Suppressor macrophage treated with lipopolysaccharide for 1 hour (primary cell): Measurements from ENCODE around the gene DYSF.
"Not testable (repeated sequence)": the region's sequence is repeated elsewhere in the genome, so short reads cannot be mapped to it uniquely, and the experiment has no call there.

Experiments used
- DNase-seq, 3 donors: peaks; one replicate each; pipeline ENCODE4 v3.0.0-alpha.2; 2020 to 2022

DYSF gene

GRCh38 chr2:71618327-71619113, 165.2 kb downstream of the DYSF start:
- DNase-seq, result no peak

DNA sequence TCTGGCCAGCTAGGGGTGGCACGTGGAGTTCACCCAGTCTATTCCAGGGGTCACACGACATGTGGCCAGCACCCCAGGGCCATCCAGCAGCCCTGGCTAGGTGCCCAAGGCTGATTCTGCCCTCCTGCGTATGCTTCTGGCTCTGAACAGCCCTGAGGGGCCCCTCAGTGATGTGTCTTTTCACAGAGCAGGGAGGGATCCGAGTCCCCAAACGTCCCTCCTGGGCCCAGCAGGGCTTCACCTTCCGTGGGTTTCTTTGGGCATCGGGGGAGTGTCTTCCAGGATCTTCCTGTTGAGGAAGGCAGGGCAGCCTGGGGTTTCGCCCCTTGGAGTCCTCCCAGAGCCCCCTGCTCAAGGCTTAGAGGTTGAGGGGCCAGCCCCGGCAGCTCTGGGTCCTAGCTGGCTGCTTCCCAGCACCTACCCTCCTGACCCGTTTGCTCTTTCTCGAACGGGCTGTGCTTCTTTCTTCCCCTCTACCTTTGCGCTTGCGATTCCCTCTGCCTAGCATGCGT, 165.9 kb downstream of the DYSF start:
- no peak for DNase-seq

DNA sequence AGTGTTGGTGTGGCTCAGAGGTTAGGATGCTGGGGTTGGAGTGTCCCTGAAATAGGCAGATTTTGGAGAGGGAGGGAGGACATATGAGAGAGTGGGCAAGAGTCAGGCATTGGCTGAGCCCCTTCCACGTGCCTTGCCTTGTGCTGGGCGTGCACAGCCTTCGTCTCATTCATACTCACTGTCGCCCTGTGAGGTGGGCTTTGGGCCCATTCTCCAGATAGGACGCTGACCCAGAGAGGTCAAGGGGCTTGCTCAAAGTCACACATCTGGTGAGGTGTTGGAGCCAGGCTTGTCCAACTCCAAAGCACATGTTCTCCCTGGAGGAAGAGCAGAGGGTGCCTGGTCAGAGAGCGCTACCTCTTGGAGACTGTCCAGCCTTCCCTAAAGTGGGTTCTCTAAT, 166.8 kb downstream of the DYSF start:
- no peak for DNase-seq

DNA sequence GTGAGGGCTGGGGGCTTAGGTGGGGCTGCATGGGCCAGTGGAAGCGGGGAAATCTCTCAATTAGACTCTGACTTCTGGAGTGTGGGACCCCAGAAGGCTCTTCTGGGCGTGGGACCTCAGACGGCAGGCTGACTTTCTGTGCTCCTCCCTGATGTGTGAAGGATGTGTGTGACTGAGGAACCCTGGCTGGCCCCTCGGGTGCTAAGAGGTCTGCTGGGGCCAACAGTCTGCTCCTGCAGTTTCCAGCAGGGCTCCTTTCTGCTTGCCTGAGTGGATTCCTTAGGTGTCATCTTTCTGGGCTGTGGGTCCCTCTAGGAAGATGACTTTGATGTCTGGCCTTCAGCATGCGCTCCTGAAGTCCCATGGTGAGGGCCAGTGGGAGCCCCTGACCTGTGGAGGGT, 167.5 kb downstream of the DYSF start:
- DNase-seq, result no peak

GRCh38 chr2:71629273-71629672, 175.9 kb downstream of the DYSF start:
- no peak for DNase-seq

DNA sequence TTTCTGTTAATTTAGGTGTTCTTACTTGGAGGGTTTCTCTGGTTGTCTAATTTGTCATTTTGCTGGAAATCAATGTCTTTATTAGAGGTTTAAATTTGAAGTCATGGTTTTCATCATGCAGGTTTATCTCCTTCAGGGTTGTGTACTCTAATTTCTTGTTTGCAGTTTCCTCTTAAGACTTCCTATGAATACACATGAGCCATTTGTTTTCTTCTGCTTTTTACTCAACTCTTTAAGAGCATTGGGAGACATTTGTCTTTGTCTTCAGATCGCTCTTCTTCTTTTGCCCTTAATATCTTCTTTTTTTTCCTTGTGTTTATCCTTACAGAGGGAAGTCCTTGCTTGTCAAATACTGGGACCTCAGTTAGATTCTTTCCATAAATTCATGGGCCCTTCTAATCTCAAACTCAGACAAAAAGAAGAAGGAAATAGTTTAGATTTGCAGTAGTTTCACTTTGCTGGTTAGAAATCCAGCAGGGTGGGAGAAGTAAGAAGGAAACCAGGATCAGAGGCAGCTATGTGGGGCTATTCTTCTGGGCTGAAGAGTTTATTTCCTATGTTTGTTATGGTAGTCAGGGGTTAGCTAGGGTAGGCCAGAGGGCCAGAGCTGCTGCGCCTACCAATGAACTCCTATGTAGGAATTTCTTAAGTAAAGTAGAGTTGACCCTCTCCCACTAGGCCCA, 176.6 kb downstream of the DYSF start:
- peak; percentile 3 to 35 (median 35) for DNase-seq

DNA sequence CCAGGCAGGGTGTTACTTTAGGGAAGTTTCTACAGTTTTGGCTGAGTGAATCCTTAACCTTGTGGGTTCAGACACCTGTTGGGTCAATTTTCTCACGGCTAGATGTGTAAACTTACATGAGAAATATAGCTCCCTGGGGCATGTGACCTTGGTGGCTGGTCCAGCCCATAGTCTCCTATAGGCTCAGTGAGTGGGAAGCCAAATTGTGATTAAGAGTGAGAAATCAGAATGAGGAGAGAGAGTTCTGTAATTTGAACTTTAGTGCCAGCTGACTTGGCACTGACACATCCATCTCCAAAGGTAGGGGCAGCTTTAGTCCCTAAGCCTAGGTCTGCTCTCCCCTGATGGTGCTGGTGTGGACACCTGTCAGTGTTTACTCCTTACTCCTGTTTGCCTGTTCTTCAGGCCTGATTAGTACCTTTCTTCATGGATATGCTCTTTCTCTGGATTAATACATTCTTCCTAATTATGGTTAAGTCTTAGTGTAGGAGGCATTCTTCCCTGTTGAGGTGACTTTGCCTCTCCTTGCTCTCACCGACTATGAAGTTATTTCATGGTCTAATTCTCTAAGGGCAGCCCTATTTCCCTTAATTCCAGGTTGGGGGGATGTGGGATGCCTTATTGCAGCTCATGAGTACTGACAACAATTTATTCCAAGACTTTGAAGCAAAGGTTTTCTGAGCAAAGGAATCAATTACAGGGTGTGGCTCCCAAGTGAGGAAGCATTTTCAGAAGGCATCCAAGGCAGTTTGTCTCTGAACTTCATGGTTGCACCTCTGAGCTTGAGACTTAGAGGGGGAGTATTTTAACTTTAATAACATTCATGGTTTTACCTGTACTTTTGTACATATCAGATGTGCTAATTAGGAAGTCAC, 177.3 kb downstream of the DYSF start:
- peak in 2 of 3 donors; percentile 7 to 24 for DNase-seq

- no peak for DNase-seq
Measured at GRCh38 chr2:71631411-71631931, 178.1 kb downstream of the DYSF start.

GRCh38 chr2:71633086-71633485, 179.7 kb downstream of the DYSF start:
- no peak for DNase-seq

GRCh38 chr2:71634567-71634966, 181.2 kb downstream of the DYSF start:
- peak; percentile 31 to 46 (median 36) for DNase-seq

GRCh38 chr2:71635798-71636197, 182.4 kb downstream of the DYSF start:
- DNase-seq, result peak in 1 of 3 donors; percentile 7

DNA sequence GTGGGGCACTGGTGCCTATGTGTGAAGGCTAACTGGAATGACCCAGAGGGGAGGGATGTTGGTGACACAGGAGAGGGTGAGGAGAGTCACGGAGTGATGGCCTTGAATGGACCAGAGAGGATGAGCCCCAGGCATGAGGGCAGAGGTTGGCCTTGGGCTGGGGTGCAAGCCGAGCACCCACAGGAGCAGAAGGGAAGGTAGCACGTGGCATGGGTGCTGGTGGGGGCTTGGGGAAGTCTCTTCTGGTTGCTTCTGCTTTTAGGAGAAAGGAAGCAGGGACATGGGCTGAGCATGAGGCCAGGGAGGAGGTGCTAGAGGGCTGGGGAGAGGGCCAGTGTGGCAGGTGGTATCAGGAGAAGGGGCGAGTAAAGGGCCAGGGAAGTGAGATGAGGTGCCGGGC, 183.8 kb downstream of the DYSF start:
- peak in 2 of 3 donors; percentile 9 to 34 for DNase-seq

GRCh38 chr2:71637736-71638135, 184.4 kb downstream of the DYSF start:
- no peak for DNase-seq

DNA sequence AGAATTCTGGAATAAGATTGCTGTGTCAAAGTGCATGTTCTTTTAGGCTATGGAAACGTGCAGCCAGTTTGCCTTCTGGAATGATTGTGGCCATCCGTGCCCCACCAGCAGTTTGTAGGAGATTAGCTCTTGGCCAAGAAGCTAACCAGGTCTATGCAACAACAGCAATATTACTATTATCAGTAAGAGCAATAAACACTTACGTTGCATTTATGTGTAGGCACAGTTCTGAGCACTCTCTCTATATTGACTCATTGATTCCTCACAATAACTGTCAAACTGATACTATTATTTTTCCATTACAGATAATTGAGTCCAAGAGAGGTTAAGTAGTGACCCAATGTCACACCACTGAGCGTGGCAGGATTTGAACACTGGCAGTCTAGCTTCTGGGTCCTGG, 186.4 kb downstream of the DYSF start:
- DNase-seq, result no peak

DNA sequence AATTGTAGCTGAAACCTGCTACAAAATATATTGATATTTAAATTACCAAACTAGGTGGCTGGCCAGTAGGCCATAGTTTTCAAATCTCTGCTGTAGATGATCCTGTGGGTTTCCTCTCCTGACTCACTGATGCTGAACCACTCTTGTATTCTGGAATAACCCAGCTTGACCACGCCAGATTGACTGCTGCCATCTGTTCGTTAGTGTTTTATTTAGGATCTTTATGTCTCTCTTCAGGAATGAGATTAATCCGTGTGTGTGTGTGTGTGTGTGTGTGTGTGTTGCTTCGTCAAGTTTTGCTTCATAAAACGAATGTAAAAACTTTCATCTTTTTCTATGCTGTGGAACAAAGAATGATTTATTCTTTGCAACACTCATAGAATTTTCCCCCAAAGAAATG, 187.1 kb downstream of the DYSF start:
- DNase-seq, result no peak

- DNase-seq, result no peak
Measured at GRCh38 chr2:71643674-71644357, 190.5 kb downstream of the DYSF start.

GRCh38 chr2:71646028-71646427, 192.7 kb downstream of the DYSF start:
- DNase-seq, result no peak

DNA sequence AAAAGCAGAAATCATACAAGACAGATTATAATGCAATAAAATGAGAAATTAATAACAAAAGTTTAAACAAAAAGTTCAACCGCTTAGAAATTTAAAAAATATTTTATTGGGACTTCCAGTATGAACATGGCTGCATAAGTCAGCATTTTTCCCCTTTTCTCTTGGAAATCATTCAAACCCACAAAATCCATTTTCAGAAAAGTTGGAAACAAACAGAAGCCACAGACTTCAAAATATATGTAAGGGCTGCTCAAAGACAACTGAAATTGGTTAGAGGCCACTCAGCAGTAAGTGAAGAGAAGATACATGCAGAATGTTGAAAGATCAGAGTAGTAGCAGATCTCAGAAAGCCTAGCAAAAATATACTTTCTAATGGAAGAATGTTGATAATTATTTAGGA, 194.0 kb downstream of the DYSF start:
- no peak for DNase-seq

- DNase-seq, result no peak
Measured at GRCh38 chr2:71655498-71655897, 202.1 kb downstream of the DYSF start.

GRCh38 chr2:71658256-71658655, 204.9 kb downstream of the DYSF start:
- DNase-seq, result not testable (repeated sequence)

- no peak for DNase-seq
Measured at GRCh38 chr2:71658771-71659170, 205.4 kb downstream of the DYSF start.

- no peak for DNase-seq
Measured at GRCh38 chr2:71659868-71660518, 206.6 kb downstream of the DYSF start.
